HG02763 (cell line): ENCODE data around the gene LHFPL6.

Experiments used
- ATAC-seq: cut with Tn5 transposase; IDR thresholded peaks from one replicate; pipeline ENCODE4 v1.9.1; 2021; ENCODE audit warnings: mild to moderate bottlenecking, moderate library complexity; ENCODE audit not compliant: unreplicated experiment

The LHFPL6 gene

DNA sequence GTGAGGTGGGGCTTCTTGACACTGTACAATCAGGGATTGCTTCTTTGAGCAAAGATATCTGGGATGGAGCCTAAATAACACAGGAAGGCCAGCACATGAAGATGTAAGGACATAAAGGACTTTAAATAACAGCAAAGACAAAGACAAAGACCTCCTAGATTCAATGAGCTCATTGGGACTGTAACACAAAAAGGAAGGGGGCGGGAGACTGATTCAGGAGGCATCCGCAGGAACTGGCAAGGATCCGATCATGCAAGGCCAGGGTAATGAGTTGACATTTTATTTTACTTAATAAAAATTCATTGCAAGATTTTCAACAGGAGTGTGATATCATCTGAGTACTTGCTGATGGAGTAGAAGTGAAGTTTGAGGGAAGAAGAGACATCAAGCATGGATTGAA is 121.5 kb downstream of the LHFPL6 start:
- no peak for ATAC-seq

DNA sequence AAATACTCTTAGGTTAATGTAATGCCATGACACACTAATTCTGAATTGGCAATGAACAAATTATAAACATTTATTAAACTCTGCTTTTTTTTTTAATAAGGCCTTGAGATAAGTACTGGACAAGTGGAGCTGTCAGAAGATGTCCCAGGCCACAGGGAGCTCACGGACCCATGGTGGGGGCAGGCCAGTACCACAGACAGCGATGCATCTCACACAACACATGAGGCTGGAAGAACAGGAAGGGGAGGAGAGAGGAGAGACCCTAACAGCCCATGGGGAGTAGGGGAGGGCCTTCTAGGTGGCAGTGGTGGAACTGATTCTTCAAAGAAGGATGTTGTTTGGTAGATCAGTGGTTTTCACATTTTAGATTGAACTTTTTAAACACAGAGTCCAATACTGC is 128.4 kb downstream of the LHFPL6 start:
- ATAC-seq, result no peak

DNA sequence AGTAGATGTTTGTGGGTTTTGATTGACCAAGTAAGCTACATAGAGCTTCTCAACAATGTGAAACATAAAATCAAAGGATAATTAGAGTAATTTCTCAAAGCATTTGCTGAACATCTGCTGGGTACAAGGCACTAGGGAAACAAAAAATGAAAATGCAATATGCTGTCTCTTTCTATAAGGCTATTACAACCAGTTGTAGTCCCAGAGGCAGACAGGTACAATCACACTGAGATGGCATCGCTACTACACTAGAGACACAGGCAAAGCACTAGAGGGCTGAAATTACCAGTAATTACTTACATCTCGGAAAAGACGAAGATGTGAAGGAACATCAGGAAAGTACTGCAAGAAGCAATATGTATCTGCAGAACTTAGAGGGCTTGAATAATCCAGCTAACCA is 133.3 kb downstream of the LHFPL6 start:
- ATAC-seq, result no peak

GRCh38 chr13:39468306-39468705 is 134.7 kb downstream of the LHFPL6 start:
- ATAC-seq, result no peak

- ATAC-seq, result no peak
Measured at GRCh38 chr13:39463611-39464010, 139.4 kb downstream of the LHFPL6 start.

GRCh38 chr13:39462906-39463305 is 140.1 kb downstream of the LHFPL6 start:
- no peak for ATAC-seq

GRCh38 chr13:39462428-39462827 is 140.6 kb downstream of the LHFPL6 start:
- ATAC-seq, result no peak

DNA sequence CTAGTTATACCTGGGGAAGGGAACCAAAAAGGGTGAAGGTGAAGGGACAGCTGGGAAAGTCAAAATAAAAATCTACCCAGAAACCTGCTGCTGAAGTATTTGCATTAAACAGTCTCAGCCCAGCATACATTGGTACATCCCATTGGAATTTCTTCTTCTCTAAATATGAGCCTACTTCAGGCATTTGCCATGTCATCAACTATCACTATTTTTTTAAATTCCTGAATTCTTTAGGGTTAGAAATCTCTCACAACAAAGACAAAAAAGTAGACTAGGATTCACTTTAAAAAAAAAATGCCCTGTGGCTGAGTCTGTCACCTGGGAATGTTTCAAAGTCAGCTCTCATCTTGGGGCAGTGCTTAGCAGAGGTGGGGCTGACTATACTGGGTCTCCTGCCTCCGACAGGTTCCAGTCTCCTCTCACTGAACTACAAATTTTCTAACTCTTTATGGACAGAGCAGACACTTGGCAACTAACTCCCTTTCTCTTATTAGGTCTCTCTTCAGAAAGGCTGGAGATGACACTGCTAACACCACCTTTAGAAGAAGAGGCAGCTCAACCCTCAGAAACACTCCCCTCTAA is 141.2 kb downstream of the LHFPL6 start:
- ATAC-seq, result no peak

DNA sequence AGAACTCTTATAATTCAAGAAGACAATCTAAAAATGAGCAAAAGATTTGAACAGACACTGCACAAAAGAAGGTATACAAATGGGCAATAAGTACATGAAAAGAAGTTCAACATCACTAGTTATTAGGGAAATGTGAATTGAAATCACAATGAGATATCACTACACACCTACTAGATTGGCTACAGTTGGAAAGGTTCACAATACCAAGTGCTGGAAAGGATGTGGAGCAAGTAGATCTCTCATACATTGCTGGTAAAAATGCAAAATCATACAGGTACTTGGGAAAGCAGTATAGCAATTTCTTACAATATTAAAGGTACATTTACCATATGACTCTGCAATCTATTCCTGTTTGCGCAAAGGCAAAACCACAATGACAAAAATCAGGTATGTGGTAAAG is 145.7 kb downstream of the LHFPL6 start:
- no peak for ATAC-seq

DNA sequence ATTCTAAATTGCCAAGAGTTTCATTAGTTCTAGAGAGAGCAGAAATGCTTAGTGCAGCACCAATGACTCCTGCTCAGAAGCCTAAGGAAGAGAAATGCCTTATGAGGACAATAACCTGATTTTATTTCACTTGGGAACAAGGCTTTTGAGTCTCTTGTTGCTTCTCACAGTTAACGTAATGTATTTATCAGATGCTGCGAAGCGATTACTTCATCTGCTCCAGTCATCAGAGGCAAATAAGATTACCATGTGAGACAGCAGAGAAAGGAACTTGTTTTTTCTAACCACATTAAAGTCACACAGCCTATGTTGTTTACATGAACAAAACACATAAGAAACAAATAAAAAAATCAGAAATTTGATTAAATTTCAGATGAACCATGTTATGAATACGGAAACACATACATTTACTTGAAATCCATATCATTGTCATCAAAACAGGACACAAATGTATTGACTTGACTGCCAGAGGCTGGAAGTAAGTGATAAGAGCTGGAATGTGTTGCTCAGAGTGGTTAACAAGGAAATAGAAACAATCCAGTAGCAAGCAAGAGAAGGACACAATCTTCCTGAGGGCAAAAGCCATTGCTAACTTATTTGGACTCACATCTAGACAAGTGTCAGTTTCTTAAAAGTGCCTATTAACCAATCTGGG is 147.3 kb downstream of the LHFPL6 start:
- ATAC-seq, result no peak

DNA sequence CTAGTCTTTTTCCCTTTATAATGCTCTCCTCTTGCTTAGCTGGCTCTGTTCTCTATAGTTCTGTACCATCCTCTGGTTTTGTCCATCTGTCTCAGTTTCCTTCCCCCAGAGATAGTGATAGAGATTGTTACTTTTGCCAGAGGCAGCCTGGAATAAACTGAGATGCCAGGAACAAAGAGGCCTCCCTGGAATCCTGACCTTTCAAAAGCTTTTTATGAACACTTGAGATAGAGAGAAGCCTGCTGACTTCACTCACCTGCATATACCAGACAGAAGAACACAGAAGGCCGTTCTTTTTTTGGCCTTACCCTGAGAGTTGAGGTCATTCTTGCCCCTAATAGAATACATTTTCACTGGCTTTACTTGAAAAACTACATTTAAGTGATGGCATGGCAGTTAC is 150.2 kb downstream of the LHFPL6 start:
- no peak for ATAC-seq

GRCh38 chr13:39452417-39452816 is 150.6 kb downstream of the LHFPL6 start:
- no peak for ATAC-seq

DNA sequence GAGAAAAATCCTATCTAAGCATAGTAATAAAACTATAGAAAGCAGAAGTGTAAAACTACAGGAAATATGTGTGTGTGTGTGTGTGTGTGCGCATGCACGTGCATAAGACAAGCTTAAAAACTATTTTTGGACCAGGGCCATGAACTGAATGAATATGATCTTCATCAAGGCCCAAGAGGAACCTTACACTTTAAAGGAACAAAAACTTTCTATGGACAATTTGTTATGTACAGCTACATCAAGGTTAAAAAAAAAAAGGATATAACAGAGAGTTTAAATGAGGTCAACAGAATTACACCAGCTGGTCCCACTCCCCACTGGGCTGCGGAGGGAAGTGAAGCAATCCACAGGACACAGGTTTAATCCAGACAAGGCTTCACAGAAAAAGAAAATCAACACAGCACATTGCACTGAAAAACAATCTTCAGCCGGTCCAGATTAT is 151.1 kb downstream of the LHFPL6 start:
- no peak for ATAC-seq

GRCh38 chr13:39451301-39451700 is 151.7 kb downstream of the LHFPL6 start:
- no peak for ATAC-seq

DNA sequence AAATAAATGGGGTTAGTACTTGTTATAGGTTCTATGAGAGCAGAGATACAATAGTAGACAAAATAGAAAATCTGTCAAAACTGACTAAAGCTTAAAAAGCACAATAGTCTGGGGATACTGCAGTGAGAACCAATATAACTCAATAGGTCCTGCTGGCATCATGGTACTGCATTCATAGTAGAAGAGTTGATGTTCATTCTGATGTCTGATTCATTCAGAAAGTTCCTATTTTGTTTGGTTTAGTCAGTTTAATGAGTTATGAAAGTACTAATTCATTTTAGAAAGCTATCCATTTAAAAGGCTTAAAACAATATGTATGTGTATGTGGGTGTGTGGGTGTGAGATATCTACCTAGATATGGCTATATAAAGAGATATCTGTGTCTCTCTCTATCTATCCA is 152.8 kb downstream of the LHFPL6 start:
- no peak for ATAC-seq

- no peak for ATAC-seq
Measured at GRCh38 chr13:39448834-39449233, 154.2 kb downstream of the LHFPL6 start.

DNA sequence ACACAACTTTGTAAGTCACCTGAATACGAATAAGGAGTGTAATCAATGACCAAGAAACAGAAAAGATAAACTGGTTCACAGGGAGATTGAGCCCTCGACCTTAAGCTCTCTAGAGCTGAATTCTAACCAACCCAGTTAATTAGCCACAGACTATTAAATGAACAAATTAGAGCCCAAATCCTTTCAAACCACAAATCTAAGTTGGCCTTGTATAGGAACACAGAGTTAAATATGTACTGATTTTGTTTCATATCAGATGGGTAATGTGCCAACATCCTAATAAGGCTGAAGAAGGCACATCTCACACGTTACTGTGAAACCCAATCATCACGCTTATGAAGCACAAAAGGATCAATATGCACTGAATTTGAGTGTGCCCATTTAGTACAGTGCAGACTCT is 156.1 kb downstream of the LHFPL6 start:
- ATAC-seq, result no peak

GRCh38 chr13:39444866-39445265 is 158.1 kb downstream of the LHFPL6 start:
- no peak for ATAC-seq

DNA sequence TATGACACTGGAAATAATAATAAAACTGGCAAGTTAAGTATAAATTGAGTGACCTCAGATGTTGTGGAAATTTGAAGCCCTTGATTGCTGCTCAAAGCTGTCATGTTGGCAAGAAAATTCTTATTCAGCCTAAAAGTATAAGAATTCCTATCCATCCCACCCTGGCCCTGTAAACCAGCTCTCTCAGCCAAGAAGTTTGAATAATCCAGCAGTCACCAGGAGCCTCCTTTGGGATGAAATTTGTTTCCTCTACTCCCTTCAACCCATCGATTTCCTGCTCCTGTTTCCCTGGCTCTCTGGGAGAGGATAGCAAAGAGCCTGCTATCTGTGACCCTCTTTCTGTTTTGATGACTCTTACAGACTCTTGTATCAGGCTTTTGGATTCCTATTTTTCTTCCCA is 169.3 kb downstream of the LHFPL6 start:
- no peak for ATAC-seq

GRCh38 chr13:39432196-39432595 is 170.8 kb downstream of the LHFPL6 start:
- no peak for ATAC-seq

DNA sequence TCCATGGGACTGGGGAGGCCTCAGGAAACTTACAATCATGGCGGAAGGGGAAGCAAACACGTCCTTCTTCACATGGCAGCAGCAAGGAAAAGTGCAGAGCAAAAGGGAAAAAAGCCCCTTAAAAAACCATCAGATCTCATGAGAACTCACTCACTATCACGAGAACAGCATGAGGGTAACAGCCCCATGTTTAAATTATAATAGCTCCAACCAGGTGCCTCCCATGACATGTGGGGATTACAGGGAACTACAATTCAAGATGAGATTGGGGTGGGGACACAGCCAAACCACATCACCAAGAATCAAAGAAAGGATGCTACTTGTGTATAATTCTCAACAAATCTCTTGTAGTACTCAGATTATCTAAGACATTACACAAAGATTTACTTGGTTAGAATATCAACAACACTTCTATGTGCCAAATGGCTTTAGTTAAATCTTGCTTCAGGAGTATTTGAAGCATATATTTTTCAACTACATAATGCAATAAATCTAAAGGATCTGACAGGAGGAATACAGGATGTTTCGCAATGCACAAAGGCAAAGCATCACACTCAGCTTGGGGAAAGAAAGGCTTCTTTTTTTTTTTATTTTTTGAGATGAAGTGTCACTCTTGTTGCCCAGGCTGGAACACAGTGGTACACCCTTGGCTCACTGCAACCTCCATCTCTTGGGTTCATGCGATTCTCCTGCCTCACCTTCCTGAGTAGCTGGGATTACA is 180.0 kb downstream of the LHFPL6 start:
- no peak for ATAC-seq

DNA sequence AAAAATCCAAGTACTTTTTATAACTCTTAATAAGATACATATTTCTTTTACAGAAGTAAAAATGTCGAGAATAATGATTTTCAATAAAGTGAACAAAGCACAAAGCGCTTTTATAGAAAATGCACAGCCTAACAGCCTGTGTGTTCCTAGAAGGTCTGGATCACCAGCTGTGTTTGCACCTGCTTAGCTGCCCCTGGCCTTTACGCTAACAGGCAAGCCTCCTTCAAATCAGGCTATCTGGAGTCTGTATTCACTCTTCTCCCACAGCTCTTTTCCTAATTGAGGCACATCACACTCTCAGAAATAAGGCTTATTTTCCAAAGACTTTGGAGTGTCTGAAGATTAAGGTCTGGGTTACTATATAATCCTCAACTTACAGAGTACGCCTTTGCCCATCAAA is 183.1 kb downstream of the LHFPL6 start:
- no peak for ATAC-seq
